Stimulated activated CD8-positive, alpha-beta memory T cell treated with anti-CD3 and anti-CD28 coated beads, Interleukin-12 subunit alpha, Interleukin-12 subunit beta, amount 100 ng/mL, for 1 hour (primary cell): Measurements from ENCODE around the gene CHAF1B.

Experiments
- DNase-seq: peaks from one replicate; pipeline ENCODE4 v3.0.0-alpha.2; 2020; ENCODE audit warnings: low read depth

Gene CHAF1B

GRCh38 chr21:36428761-36429432 is 43.7 kb downstream of the CHAF1B start:
- DNase-seq: no peak

- DNase-seq: peak; percentile 63
These were observed 44.9 kb downstream of the CHAF1B start for GRCh38 chr21:36429947-36430546.

GRCh38 chr21:36430841-36431240 is 45.6 kb downstream of the CHAF1B start:
- DNase-seq: no peak

- DNase-seq: no peak
These were observed 46.1 kb downstream of the CHAF1B start for GRCh38 chr21:36431252-36431651.

- no peak for DNase-seq
These were observed 48.0 kb downstream of the CHAF1B start for GRCh38 chr21:36433059-36433709.

- DNase-seq: no peak
These were observed 49.0 kb downstream of the CHAF1B start for GRCh38 chr21:36434144-36434543.

- DNase-seq: no peak
These were observed 51.9 kb downstream of the CHAF1B start for GRCh38 chr21:36436829-36437744.

- DNase-seq: no peak
These were observed 52.5 kb downstream of the CHAF1B start for GRCh38 chr21:36437745-36438128.

- DNase-seq: no peak
These were observed 56.5 kb downstream of the CHAF1B start for GRCh38 chr21:36441715-36442114.

GRCh38 chr21:36446301-36446700 is 61.1 kb downstream of the CHAF1B start:
- DNase-seq: no peak

- DNase-seq: no peak
These were observed 65.3 kb downstream of the CHAF1B start for GRCh38 chr21:36450511-36450910.

GRCh38 chr21:36451506-36451905 is 66.3 kb downstream of the CHAF1B start:
- no peak for DNase-seq

GRCh38 chr21:36452281-36452825 is 67.2 kb downstream of the CHAF1B start:
- no peak for DNase-seq

- DNase-seq: no peak
These were observed 68.9 kb downstream of the CHAF1B start for GRCh38 chr21:36454093-36454531.

- no peak for DNase-seq
These were observed 69.5 kb downstream of the CHAF1B start for GRCh38 chr21:36454706-36455105.

- no peak for DNase-seq
These were observed 71.7 kb downstream of the CHAF1B start for GRCh38 chr21:36456729-36457414.

GRCh38 chr21:36459098-36459497 is 73.9 kb downstream of the CHAF1B start:
- no peak for DNase-seq

- no peak for DNase-seq
These were observed 75.7 kb downstream of the CHAF1B start for GRCh38 chr21:36460866-36461265.

GRCh38 chr21:36461277-36461917 is 76.2 kb downstream of the CHAF1B start:
- DNase-seq: no peak

- no peak for DNase-seq
These were observed 76.8 kb downstream of the CHAF1B start for GRCh38 chr21:36461918-36462486.

- no peak for DNase-seq
These were observed 78.0 kb downstream of the CHAF1B start for GRCh38 chr21:36463204-36463603.
